ENCODE results near the gene NAA25. TPM values are rescaled to one million over a fixed set of nuclear protein-coding genes. Genes with fewer than 3 reads are reported as not detected.

Gene NAA25
- total and polyA plus RNA-seq, 2 donors (not counting 3 experiments of a cell fraction or from before 2014, with no cell fraction given): 5.3 to 25.5 TPM

DNA sequence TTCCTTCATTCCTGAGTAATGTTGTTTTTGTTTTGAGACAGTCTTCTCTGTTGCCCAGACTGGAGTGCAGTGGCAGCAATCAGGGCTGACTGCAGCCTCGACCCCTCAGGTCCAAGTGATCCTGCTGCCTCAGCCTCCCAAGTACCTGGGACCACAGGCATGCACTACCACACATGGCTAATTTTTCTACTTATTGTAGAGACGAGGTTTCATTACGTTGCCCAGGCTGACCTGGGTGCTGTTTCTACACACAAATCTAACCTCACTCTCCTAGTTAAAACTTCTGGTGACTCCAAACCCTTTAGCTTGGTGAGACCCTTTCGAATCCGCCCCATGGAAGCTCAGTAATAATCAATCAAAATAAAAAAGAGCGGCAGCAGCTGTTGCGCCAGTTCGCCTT lies 96.9 kb downstream of the NAA25 start:
- FAIRE-seq (peak; percentile 70), DNase-seq (ENCODE audit: low read depth, low spot score) (no peak)
- Histone ChIP-seq H2AFZ (ENCODE audit: low read depth, low read length) (no peak overlapping the region), H4K20me1 (replicated peaks; ENCODE audit: control insufficient read depth, extremely low read depth, insufficient read depth, low read length) (no peaks in the 10 kb centered on the region), H3K9me1 (replicated peaks; ENCODE audit: control insufficient read depth, extremely low read depth, insufficient read depth, low read length) (no peaks in the 10 kb centered on the region), H3K9ac (replicated peaks; ENCODE audit: extremely low read depth, insufficient read depth, low read length) (no peak overlapping the region), H3K4me3 (replicated peaks in 1 of 3; ENCODE audit: insufficient read depth in 1 of 3, low read depth in 1 of 3, low read length in 3 of 3) (no peak overlapping the region), H3K79me2 (ENCODE audit: control insufficient read depth, insufficient read depth, low read length) (peaks cover 26% of the 10 kb centered on the region), H3K27me3 (ENCODE audit: control insufficient read depth in 2 of 2, insufficient read depth in 2 of 2, low read length in 2 of 2) (no peaks in the 10 kb centered on the region), H3K4me1 (ENCODE audit: control insufficient read depth, extremely low read depth, insufficient read depth, low read length) (peaks cover 26% of the 10 kb centered on the region), H3K36me3 (ENCODE audit: control insufficient read depth in 2 of 2, extremely low read depth in 1 of 2, insufficient read depth in 2 of 2, low read length in 2 of 2) (no peaks in the 10 kb centered on the region), H3K27ac (ENCODE audit: insufficient read depth, low read depth, low read length) (no peak overlapping the region), H3K9me3 (replicated peaks; ENCODE audit: control insufficient read depth, insufficient read depth, low read length) (no peaks in the 10 kb centered on the region), H3K4me2 (ENCODE audit: insufficient read depth, low read length) (no peak overlapping the region)
- CTCF ChIA-PET: interaction anchor here (0.5 kb wide), 1 partner anchor 42 kb away, joined by 3 read pairs; no protein-coding TSS in a partner anchor
- TF ChIP-seq, protein P1, sequence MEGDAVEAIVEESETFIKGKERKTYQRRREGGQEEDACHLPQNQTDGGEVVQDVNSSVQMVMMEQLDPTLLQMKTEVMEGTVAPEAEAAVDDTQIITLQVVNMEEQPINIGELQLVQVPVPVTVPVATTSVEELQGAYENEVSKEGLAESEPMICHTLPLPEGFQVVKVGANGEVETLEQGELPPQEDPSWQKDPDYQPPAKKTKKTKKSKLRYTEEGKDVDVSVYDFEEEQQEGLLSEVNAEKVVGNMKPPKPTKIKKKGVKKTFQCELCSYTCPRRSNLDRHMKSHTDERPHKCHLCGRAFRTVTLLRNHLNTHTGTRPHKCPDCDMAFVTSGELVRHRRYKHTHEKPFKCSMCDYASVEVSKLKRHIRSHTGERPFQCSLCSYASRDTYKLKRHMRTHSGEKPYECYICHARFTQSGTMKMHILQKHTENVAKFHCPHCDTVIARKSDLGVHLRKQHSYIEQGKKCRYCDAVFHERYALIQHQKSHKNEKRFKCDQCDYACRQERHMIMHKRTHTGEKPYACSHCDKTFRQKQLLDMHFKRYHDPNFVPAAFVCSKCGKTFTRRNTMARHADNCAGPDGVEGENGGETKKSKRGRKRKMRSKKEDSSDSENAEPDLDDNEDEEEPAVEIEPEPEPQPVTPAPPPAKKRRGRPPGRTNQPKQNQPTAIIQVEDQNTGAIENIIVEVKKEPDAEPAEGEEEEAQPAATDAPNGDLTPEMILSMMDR (IDR thresholded peaks at IDR 0.05; ENCODE audit: extremely low read depth in 1 of 2, insufficient read depth in 1 of 2, low read depth in 1 of 2, low read length in 2 of 2): no peak
- TF ChIP-seq, protein P2, sequence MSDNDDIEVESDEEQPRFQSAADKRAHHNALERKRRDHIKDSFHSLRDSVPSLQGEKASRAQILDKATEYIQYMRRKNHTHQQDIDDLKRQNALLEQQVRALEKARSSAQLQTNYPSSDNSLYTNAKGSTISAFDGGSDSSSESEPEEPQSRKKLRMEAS (IDR thresholded peaks at IDR 0.05; ENCODE audit: insufficient read depth, insufficient read length): no peak
- no peak for TF ChIP-seq JUN (IDR thresholded peaks at IDR 0.05; ENCODE audit: borderline replicate concordance, insufficient read depth, insufficient read length, low read depth)
- no peak for TF ChIP-seq POLR2A (IDR thresholded peaks at IDR 0.05; ENCODE audit: low read depth, low read length)
- TF ChIP-seq GATA2 (IDR thresholded peaks at IDR 0.05; ENCODE audit: insufficient read depth, insufficient read length, low read depth, low read length): no peak
- no peak for TF ChIP-seq FOS (IDR thresholded peaks at IDR 0.05; ENCODE audit: borderline replicate concordance, insufficient read depth, low read length)
- no peak for TF ChIP-seq MYC (IDR thresholded peaks at IDR 0.05; ENCODE audit: low read depth, low read length)
- TF ChIP-seq POLR2AphosphoS5 (IDR thresholded peaks at IDR 0.05; ENCODE audit: insufficient read depth, low read depth, low read length): no peak
- TF ChIP-seq EZH2 (IDR thresholded peaks at IDR 0.05; ENCODE audit: borderline replicate concordance, low read depth, low read length, severe bottlenecking): no peak
- intact Hi-C loops (cut with micrococcal nuclease): loop anchor here (2.0 to 10.0 kb wide), 5 partner anchors 67 to 373 kb away; partner anchors contain the start of genes ACAD10, BRAP, HECTD4 and MAPKAPK5
- BruUV-seq (replicated peaks): no TSS peak
- POLR2A ChIA-PET: no interaction called here
- dilution Hi-C loops (cut with MboI; ENCODE audit: extremely low pct_ligation_motif_present, low sequenced_read_pairs): no loop called here

All from endothelial cell of umbilical vein (primary cell).